GM21717 (cell line): ENCODE data around the gene PPP1R1C.

ENCODE experiments used
- ATAC-seq: cut with Tn5 transposase; IDR thresholded peaks from one replicate; pipeline ENCODE4 v1.9.1; 2021; ENCODE audit warnings: mild to moderate bottlenecking, moderate library complexity; ENCODE audit not compliant: unreplicated experiment

Gene PPP1R1C

DNA sequence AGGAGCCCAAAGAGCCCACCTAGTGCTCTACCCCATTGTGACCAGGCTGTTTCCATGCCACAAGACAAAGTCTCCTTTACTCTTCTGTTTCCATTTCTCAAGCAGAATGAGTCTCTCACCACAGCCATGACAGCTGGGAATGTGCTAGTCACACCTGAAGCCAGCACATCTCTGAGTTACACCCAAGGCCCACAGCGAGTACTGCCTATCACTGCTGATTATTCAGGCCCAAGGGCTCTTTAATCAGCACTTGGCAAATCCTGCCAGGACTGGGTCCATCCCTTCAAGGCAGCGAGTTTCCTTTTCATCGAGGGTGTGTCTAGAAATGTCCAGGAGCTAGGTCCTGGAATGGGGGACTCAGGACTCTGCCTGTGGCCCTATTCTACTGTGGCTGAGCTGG is 14.6 kb upstream of the PPP1R1C start:
- no peak for ATAC-seq

DNA sequence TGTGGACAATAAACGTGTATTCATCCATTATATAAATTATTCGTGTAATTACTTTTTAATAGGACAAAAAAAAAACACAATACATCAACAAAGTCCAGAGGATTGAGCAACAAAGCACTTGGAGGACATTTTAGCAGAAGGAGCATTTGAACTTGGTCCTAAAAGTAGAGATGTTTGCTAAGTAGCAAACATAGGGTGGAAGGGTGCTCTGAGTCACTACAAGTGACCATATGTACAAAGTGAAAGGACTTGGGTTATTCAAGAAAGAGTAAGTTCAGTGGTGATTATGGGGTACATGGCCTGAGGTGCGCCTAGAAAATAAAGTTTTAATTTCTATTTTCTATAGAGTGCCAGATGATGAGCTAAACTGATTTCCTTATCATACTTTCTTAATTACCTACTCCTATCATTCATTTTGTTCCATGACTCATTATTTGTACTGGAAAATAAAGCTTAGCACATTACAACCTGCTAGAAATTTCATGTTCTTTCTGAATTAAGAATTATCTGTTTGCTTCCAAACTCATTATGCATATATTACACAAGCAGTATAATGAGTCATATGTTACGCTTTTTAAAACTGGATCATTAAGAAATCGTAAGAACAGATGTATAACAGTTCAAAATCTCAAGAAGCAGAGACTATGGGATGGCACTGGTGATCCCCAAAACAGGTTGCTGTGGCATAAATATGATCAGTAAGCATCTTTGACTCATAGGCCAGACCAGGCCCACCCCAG is 13.1 kb upstream of the PPP1R1C start:
- no peak for ATAC-seq

GRCh38 chr2:181973171-181973783 is 12.4 kb upstream of the PPP1R1C start:
- no peak for ATAC-seq

- peak; percentile 68 for ATAC-seq
Observed at GRCh38 chr2:181977661-181978350, 7.8 kb upstream of the PPP1R1C start.

- peak; percentile 31 for ATAC-seq
Observed at GRCh38 chr2:181978351-181979150, 7.1 kb upstream of the PPP1R1C start.

DNA sequence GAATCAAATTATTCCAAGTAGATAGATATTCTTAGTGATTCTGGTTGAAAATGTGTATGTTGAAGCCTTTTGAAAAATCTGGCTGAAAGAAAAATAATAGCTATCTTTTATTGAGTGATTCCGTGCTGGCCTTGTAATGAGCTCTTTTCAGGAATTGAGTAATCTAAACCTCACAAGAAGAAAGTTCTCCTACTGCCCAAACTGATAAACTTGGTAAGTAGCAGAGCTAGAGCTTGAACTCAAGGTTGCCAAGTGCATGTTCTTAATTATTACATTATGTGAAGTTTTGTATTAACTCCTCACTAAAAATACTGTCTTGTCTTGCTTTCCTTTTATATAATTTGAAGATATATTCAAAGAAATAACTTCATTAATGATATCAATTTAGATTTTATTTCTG is 1.6 kb upstream of the PPP1R1C start:
- ATAC-seq, result no peak

- no peak for ATAC-seq
Observed at GRCh38 chr2:181984814-181985631, 630 bp upstream of the PPP1R1C start.

- no peak for ATAC-seq
Observed at GRCh38 chr2:181988154-181988924, 2.7 kb downstream of the PPP1R1C start.

DNA sequence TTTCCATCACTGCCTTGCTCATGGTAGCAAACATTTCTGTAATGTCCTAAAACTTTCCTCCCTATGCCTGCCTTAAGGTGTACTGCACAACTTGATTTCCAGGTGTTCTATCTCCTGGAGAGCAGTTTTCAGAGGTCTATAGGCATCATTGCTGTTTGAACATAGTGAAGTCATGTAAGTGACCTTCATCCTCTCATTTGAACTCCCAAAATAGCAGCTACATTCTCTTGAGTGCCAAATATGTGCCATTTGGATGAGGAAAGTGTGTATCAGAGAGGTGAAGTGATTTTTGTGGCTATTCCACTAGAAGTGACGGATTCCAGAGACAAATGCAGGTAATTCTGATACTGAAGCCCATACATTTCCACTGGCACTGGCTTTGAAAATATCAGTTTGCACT is 3.4 kb downstream of the PPP1R1C start:
- ATAC-seq, result no peak

GRCh38 chr2:181991171-181991885 is 5.7 kb downstream of the PPP1R1C start:
- ATAC-seq, result peak; percentile 98

DNA sequence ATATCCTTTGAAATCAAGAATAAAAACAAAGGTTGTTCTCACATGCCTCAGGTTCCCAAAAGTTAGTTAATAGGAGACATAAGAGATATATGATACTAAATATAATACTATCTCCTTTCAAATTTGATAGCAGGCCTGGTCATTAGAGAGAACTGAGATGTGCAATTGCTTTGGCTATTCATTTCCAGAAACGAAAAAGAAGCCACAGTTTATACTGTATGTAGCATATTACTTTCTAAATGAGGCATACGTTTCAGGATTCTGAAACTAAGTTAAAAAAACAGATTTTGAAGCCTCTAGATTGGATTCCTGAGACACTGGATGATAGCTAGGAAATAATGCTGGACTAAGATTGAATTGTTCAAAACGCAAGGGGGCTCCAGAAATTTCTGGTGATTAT is 7.1 kb downstream of the PPP1R1C start:
- peak; percentile 88 for ATAC-seq

DNA sequence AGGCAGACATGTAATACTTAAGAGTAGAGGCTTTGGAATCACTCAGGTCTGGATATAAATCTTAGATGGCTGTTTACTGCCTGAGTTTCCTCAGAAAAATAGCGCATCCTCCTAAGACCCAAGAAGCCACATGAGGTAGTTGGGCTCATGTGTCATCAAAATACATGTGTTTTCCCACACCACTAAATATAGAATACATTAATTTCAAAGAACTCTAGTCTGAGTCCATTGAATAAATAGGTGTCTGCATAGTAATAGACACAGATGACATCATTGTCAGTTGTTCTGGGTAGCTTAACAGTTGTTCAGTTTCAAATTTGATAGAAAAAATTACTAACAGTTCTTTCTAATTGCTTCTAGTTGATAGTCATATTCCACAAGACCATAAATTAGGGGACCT is 9.6 kb downstream of the PPP1R1C start:
- no peak for ATAC-seq

DNA sequence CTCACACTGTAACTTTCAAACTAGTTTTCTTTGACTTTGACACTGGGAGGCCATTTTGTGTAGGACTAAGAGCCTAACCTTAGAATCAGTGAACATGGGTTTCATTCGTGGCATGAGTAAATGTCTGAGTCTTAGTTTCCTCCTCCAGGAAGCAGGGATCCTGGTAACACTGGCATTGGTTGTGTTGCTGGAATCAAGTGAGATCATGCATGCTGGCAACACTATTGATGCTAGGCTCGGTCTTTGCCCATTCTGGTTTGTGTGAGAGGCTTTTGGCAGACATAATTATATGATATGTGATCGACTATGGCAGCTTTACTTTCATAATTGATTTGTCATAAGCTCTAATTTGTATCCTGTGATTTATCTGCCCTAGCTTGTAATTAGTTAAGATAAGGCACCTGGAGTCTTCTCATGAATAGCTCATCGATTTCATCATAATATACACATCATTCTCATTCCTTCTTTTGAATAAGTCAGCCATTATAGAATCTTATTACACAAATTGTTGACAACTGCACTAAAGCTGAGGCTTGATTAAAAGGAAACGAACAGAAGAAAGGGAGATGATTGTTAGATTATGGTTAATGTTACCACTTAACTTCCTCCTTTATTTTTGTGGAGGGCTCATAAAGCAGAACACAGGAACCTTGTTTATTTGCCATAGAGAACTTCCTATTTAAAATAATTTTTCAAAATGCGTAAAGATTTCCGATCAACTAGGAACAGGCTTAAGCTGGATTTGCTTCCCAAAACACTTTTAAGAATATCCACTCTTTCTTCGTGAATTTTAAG is 12.6 kb downstream of the PPP1R1C start:
- no peak for ATAC-seq

GRCh38 chr2:181998891-181999654 is 13.4 kb downstream of the PPP1R1C start:
- no peak for ATAC-seq

GRCh38 chr2:181999911-182000310 is 14.3 kb downstream of the PPP1R1C start:
- no peak for ATAC-seq

DNA sequence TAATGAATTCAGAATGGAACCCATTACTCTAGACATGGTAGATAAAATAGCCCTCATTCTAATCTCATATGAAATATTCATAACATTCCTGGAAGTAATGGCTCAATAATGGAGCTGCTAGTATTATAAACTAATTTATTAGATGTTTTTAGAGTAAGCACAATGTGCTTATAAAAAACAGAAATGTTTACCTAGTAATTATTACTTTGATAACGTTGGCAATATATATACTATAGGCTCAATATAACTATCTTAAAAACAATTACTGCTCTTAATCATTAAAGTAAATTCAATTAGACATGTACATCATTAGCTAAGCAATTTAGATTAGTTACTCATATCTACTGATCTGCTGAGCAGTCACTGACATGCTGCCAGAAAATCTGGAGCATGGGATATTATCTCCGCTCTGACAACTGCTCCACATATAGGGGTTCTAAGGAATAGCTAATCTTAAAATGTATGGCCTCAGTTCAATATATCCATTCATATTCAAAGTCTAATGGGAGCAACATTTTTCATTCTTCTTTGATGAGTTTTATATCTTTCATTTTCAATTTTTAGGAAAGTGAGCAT is 19.4 kb downstream of the PPP1R1C start:
- no peak for ATAC-seq
